ENCODE measurements around the gene SYT8. TPM values are rescaled to one million over a fixed set of nuclear protein-coding genes. Genes with fewer than 3 reads are reported as not detected.

SYT8 gene
- polyA plus RNA-seq, 1 of the 3 experiments (the other 2 are of a cell fraction) = not detected

DNA sequence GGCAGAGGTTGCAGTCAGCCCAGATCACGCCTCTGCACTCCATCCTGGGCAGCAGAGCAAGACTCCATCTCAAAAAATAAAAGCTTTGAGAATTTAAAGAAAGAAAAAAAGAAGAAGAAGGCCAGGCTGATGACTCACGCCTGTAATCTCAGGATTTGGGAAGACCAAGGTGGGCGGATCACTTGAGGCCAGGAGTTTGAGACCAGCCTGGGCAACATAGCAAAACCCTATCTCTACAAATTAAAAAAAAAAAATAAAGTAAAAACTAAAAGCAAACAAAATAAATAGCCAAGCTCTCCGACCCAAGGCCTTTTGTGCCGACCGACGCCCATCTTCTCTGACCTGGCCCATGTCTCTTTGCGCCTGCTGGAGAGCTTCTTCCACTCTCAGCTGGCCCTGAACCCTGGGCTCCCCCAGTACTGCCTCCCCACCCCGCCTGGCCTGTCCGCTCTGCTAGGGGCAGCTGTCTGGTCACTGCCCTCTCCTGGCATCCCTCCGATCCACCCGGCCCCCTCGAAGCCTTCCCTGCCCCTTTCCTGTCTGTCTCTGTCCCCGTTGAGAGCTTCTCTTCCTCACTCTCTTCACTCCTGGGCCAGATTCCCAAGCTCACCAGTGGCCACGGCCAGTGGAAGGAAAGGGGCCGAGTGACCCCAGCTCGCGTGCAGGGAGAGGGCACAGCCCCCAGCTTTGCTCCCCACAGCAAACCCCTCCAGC lies 13.3 kb downstream of the SYT8 start:
- Histone ChIP-seq H3K4me2 (no peak overlapping the region), H4K20me1 (ENCODE audit: insufficient read depth) (no peaks in the 10 kb centered on the region), H3K9ac (no peak overlapping the region), H3K27me3 (ENCODE audit: insufficient read depth) (no peaks in the 10 kb centered on the region), H2AFZ (ENCODE audit: low read depth) (no peak overlapping the region), H3F3A (replicated peaks; ENCODE audit: insufficient read depth) (no peaks in the 10 kb centered on the region), H3K36me3 (replicated peaks in 1 of 2; ENCODE audit: control insufficient read depth in 1 of 2, insufficient read depth in 2 of 2, low read length in 1 of 2) (no peaks in the 10 kb centered on the region), H3K4me1 (ENCODE audit: control insufficient read depth in 1 of 2, insufficient read depth in 2 of 2, low read depth in 1 of 2, low read length in 1 of 2) (peaks cover 0 to 2% of the 10 kb centered on the region in 2 experiments; a peak in 1 of 4 replicates), H3K9me3 (no peaks in the 10 kb centered on the region), H3K79me2 (ENCODE audit: insufficient read depth) (no peaks in the 10 kb centered on the region), H3K27ac (ENCODE audit: low read depth in 2 of 2, low read length in 1 of 2) (no peak overlapping the region), H3K4me3 (ENCODE audit: low read depth in 2 of 2, low read length in 1 of 2) (no peak overlapping the region), H3K9me2 (no peaks in the 10 kb centered on the region)
- no peak for TF ChIP-seq FOSL2 (IDR thresholded peaks at IDR 0.05; ENCODE audit: borderline replicate concordance, low read depth)
- TF ChIP-seq MEF2A (IDR thresholded peaks at IDR 0.05; ENCODE audit: borderline replicate concordance, low read depth) = no peak
- no peak for TF ChIP-seq FOXM1 (IDR thresholded peaks at IDR 0.05; ENCODE audit: low read depth)
- no peak for TF ChIP-seq NRF1 (IDR thresholded peaks at IDR 0.05; ENCODE audit: low read depth, low read length)
- TF ChIP-seq TCF12 (IDR thresholded peaks at IDR 0.05) = no peak
- TF ChIP-seq RCOR1 (IDR thresholded peaks at IDR 0.05; ENCODE audit: low read length) = no peak
- TF ChIP-seq FOXJ3 (CRISPR knock-in tag; IDR thresholded peaks at IDR 0.05) = no peak
- TF ChIP-seq TAF1 (IDR thresholded peaks at IDR 0.05; ENCODE audit: borderline replicate concordance, low read depth, low read length) = no peak
- no peak for TF ChIP-seq ELF1 (IDR thresholded peaks at IDR 0.05)
- TF ChIP-seq SIN3A (IDR thresholded peaks at IDR 0.05; ENCODE audit: borderline replicate concordance, low read depth, low read length) = no peak
- TF ChIP-seq, protein P1, sequence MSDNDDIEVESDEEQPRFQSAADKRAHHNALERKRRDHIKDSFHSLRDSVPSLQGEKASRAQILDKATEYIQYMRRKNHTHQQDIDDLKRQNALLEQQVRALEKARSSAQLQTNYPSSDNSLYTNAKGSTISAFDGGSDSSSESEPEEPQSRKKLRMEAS (IDR thresholded peaks at IDR 0.05; ENCODE audit: low read depth) = no peak
- no peak for DNase-seq
- ChIA-PET CTCF (interaction anchor here (0.6 to 4.6 kb wide), 15 partner anchors 9 to 308 kb away, joined by 3 to 29 read pairs (median 10); partner anchors contain the start of genes SYT8 and TNNI2), POLR2A (interaction anchor here (0.7 to 1.3 kb wide), 2 partner anchors 14 to 29 kb away, joined by 3 to 6 read pairs; partner anchors contain the start of gene SYT8)
- 70% methylated on average over 18 of the region's 18 CpGs for WGBS (ENCODE audit: low lambda C conversion rate)

DNA sequence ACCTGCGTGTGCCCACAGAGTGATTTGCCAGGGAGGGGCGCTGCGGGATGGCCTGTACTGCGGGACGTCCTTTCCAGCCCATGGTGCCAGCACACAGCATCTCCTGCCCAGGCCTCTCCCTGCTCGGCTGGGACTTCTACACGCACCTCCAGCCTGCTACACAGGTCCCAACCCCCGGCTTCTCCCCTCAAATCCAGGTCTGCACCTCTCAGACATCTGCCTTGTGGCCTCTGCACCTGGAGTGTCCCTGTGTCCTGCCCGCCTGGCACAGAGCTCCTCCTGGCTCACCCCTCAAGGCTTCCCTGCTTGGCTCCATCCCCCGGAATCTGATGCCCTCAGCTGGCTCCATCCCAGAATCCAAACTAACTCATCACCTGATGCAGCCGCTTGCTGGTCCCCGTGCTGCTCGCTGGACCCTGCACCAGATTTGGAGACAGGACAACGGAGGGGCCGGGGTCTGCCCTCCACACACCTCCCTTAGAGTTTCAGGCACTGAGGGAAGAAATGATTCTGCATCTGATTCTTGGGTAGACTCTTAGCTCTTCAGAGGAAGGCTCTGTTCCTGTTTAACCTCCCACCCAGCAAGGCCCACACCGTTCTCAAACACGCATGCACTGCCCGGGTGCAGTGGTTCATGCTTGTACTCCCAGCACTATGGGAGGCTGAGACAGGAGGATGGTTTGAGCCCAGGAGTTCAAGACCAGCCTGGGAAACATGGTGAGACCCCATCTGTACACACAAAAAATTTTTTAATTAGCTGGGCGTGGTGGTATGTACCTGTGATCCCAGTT lies 14.0 kb downstream of the SYT8 start:
- no peak overlapping the region for H3K9ac ChIP-seq
- H3K4me3 ChIP-seq (ENCODE audit: low read depth in 2 of 2, low read length in 1 of 2) = no peak overlapping the region
- 63% methylated on average over 17 of the region's 19 CpGs for WGBS (ENCODE audit: low lambda C conversion rate)
- no peaks in the 10 kb centered on the region for H3F3A ChIP-seq (replicated peaks; ENCODE audit: insufficient read depth)
- H3K4me2 ChIP-seq = no peak overlapping the region
- no peaks in the 10 kb centered on the region for H3K9me2 ChIP-seq
- no peaks in the 10 kb centered on the region for H3K79me2 ChIP-seq (ENCODE audit: insufficient read depth)
- H3K27me3 ChIP-seq (ENCODE audit: insufficient read depth) = no peaks in the 10 kb centered on the region
- no peak overlapping the region for H2AFZ ChIP-seq (ENCODE audit: low read depth)
- no peaks in the 10 kb centered on the region for H3K36me3 ChIP-seq (replicated peaks in 1 of 2; ENCODE audit: control insufficient read depth in 1 of 2, insufficient read depth in 2 of 2, low read length in 1 of 2)
- no peaks in the 10 kb centered on the region for H3K9me3 ChIP-seq
- CTCF ChIA-PET = interaction anchor here (0.7 to 4.6 kb wide), 12 partner anchors 7 to 307 kb away, joined by 3 to 29 read pairs (median 12); partner anchors contain the start of gene SYT8
- no peak for DNase-seq
- no peaks in the 10 kb centered on the region for H4K20me1 ChIP-seq (ENCODE audit: insufficient read depth)
- POLR2A ChIA-PET = interaction anchor here (0.7 to 1.3 kb wide), 2 partner anchors 14 to 28 kb away, joined by 3 to 6 read pairs; partner anchors contain the start of gene SYT8
- no peak overlapping the region for H3K27ac ChIP-seq (ENCODE audit: low read depth in 2 of 2, low read length in 1 of 2)
- peaks cover 0 to 2% of the 10 kb centered on the region in 2 experiments; a peak in 1 of 4 replicates for H3K4me1 ChIP-seq (ENCODE audit: control insufficient read depth in 1 of 2, insufficient read depth in 2 of 2, low read depth in 1 of 2, low read length in 1 of 2)
- TF ChIP-seq, protein P2, sequence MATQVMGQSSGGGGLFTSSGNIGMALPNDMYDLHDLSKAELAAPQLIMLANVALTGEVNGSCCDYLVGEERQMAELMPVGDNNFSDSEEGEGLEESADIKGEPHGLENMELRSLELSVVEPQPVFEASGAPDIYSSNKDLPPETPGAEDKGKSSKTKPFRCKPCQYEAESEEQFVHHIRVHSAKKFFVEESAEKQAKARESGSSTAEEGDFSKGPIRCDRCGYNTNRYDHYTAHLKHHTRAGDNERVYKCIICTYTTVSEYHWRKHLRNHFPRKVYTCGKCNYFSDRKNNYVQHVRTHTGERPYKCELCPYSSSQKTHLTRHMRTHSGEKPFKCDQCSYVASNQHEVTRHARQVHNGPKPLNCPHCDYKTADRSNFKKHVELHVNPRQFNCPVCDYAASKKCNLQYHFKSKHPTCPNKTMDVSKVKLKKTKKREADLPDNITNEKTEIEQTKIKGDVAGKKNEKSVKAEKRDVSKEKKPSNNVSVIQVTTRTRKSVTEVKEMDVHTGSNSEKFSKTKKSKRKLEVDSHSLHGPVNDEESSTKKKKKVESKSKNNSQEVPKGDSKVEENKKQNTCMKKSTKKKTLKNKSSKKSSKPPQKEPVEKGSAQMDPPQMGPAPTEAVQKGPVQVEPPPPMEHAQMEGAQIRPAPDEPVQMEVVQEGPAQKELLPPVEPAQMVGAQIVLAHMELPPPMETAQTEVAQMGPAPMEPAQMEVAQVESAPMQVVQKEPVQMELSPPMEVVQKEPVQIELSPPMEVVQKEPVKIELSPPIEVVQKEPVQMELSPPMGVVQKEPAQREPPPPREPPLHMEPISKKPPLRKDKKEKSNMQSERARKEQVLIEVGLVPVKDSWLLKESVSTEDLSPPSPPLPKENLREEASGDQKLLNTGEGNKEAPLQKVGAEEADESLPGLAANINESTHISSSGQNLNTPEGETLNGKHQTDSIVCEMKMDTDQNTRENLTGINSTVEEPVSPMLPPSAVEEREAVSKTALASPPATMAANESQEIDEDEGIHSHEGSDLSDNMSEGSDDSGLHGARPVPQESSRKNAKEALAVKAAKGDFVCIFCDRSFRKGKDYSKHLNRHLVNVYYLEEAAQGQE (IDR thresholded peaks at IDR 0.05; ENCODE audit: low read depth, low read length) = no peak
- TF ChIP-seq POLR2AphosphoS5 (IDR thresholded peaks at IDR 0.05; ENCODE audit: low read depth, low read length) (no peak), EP300 (IDR thresholded peaks at IDR 0.05; ENCODE audit: borderline replicate concordance in 1 of 2, low read depth in 1 of 2, low read length in 1 of 2) (no peak), MXI1 (IDR thresholded peaks at IDR 0.05; ENCODE audit: low read depth, low read length) (no peak), GATA2 (CRISPR knock-in tag; IDR thresholded peaks at IDR 0.05) (no peak), TCF12 (IDR thresholded peaks at IDR 0.05) (no peak), NRF1 (IDR thresholded peaks at IDR 0.05; ENCODE audit: low read depth, low read length) (no peak), SMC3 (IDR thresholded peaks at IDR 0.05; ENCODE audit: low read depth, low read length) (no peak), EZH2phosphoT487 (IDR thresholded peaks at IDR 0.05; ENCODE audit: borderline replicate concordance, low read depth) (no peak), NFIC (IDR thresholded peaks at IDR 0.05; ENCODE audit: borderline replicate concordance) (no peak)
- TF ChIP-seq, protein P3, sequence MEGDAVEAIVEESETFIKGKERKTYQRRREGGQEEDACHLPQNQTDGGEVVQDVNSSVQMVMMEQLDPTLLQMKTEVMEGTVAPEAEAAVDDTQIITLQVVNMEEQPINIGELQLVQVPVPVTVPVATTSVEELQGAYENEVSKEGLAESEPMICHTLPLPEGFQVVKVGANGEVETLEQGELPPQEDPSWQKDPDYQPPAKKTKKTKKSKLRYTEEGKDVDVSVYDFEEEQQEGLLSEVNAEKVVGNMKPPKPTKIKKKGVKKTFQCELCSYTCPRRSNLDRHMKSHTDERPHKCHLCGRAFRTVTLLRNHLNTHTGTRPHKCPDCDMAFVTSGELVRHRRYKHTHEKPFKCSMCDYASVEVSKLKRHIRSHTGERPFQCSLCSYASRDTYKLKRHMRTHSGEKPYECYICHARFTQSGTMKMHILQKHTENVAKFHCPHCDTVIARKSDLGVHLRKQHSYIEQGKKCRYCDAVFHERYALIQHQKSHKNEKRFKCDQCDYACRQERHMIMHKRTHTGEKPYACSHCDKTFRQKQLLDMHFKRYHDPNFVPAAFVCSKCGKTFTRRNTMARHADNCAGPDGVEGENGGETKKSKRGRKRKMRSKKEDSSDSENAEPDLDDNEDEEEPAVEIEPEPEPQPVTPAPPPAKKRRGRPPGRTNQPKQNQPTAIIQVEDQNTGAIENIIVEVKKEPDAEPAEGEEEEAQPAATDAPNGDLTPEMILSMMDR (IDR thresholded peaks at IDR 0.05) = no peak
- TF ChIP-seq, protein P1 (IDR thresholded peaks at IDR 0.05; ENCODE audit: low read depth) = no peak
